Measurements from ENCODE around the gene CD52.

CD52 gene

GRCh38 chr1:26300578-26301275, 17.0 kb upstream of the CD52 start:
- no peak overlapping the region for H3K4me3 ChIP-seq (ENCODE audit: low read depth, low read length)
- no peak overlapping the region for H3K27ac ChIP-seq (ENCODE audit: extremely low read depth, low read depth, low read length)
- H3K36me3 ChIP-seq (ENCODE audit: control insufficient read depth in 2 of 2, insufficient read depth in 1 of 2, low read length in 2 of 2): peaks cover 0 to 23% of the 10 kb centered on the region in 2 experiments; a peak in 1 of 3 replicates
- ChIA-PET CTCF (interaction anchor here (1.8 to 4.7 kb wide), 3 partner anchors 12 to 21 kb away, joined by 4 to 32 read pairs (median 4); no protein-coding TSS in a partner anchor), POLR2A (interaction anchor here (0.6 to 1.6 kb wide), 3 partner anchors 9 to 16 kb away, joined by 3 to 5 read pairs (median 5); no protein-coding TSS in a partner anchor)
- H3K4me1 ChIP-seq (ENCODE audit: control insufficient read depth, insufficient read depth, low read length): no peaks in the 10 kb centered on the region
- no peak for TF ChIP-seq ZNF654 (tag by site-specific recombination; IDR thresholded peaks at IDR 0.05; ENCODE audit: low read depth)
- TF ChIP-seq KLF1 (tag by site-specific recombination; IDR thresholded peaks at IDR 0.05): 0 out of 2 replicates have a peak, but pooled peaks have one; percentile 31
- no peak for TF ChIP-seq SP3 (tag by site-specific recombination; IDR thresholded peaks at IDR 0.05)
- H3K9me3 ChIP-seq (ENCODE audit: control insufficient read depth, insufficient read depth, low read depth, low read length): no peaks in the 10 kb centered on the region

- ChIA-PET CTCF (interaction anchor here (0.8 to 1.2 kb wide), 3 partner anchors 14 to 19 kb away, joined by 3 to 7 read pairs (median 4); no protein-coding TSS in a partner anchor), POLR2A (no interaction called here)
- H3K4me1 ChIP-seq (ENCODE audit: control insufficient read depth, insufficient read depth, low read length): no peaks in the 10 kb centered on the region
- H3K4me3 ChIP-seq (ENCODE audit: low read depth, low read length): no peak overlapping the region
- no peak for TF ChIP-seq ZBTB44 (tag by site-specific recombination; IDR thresholded peaks at IDR 0.05)
- TF ChIP-seq EGR2 (tag by site-specific recombination; IDR thresholded peaks at IDR 0.05; ENCODE audit: low read depth): peak; percentile 34; the same call in 1 of the 2 replicates
- TF ChIP-seq KLF10 (tag by site-specific recombination; IDR thresholded peaks at IDR 0.05): no peak
- peak; percentile 37; the same call in 1 of the 2 replicates for TF ChIP-seq ZIC2 (tag by site-specific recombination; IDR thresholded peaks at IDR 0.05)
- no peak for TF ChIP-seq ZNF416 (tag by site-specific recombination; IDR thresholded peaks at IDR 0.05)
- TF ChIP-seq PATZ1 (tag by site-specific recombination; IDR thresholded peaks at IDR 0.05): no peak
- TF ChIP-seq ZNF514 (tag by site-specific recombination; IDR thresholded peaks at IDR 0.05): no peak
- TF ChIP-seq ZBTB26 (tag by site-specific recombination; optimal IDR thresholded peaks at IDR 0.05): no peak
- TF ChIP-seq PRDM2 (tag by site-specific recombination; IDR thresholded peaks at IDR 0.05; ENCODE audit: borderline replicate concordance): no peak
- no peak for TF ChIP-seq ZNF785 (tag by site-specific recombination; IDR thresholded peaks at IDR 0.05)
- TF ChIP-seq ZNF274 (IDR thresholded peaks at IDR 0.05; ENCODE audit: low read length): no peak
- no peak for TF ChIP-seq ZNF274 (tag by site-specific recombination; IDR thresholded peaks at IDR 0.05; ENCODE audit: borderline replicate concordance)
- TF ChIP-seq ATF2 (tag by site-specific recombination; IDR thresholded peaks at IDR 0.05; ENCODE audit: low read depth): no peak
- no peaks in the 10 kb centered on the region for H3K9me3 ChIP-seq (ENCODE audit: control insufficient read depth, insufficient read depth, low read depth, low read length)
- peaks cover 0 to 4% of the 10 kb centered on the region in 2 experiments; a peak in 1 of 3 replicates for H3K36me3 ChIP-seq (ENCODE audit: control insufficient read depth in 2 of 2, insufficient read depth in 1 of 2, low read length in 2 of 2)
- H3K27ac ChIP-seq (ENCODE audit: extremely low read depth, low read depth, low read length): no peak overlapping the region
Observed at GRCh38 chr1:26302733-26303405, 14.9 kb upstream of the CD52 start.

Measured in HEK293 (cell line).